GM23338 (cell line): Measurements from ENCODE around the gene ARL13A. TPM values are rescaled to one million over a fixed set of nuclear protein-coding genes. Genes with fewer than 3 reads are reported as not detected.
"Not testable (repeated sequence)": the region's sequence is repeated elsewhere in the genome, so short reads cannot be mapped to it uniquely, and the experiment has no call there.

ENCODE experiments used
- ATAC-seq: fragments of 200-7000 bp; cut with Tn5 transposase; 3 replicates; pipeline ENCODE4 v1.9.1; 2020
- DNase-seq: peaks from one replicate; pipeline ENCODE4 v3.0.0-alpha.2; 2015; ENCODE audit warnings: low spot score
- H2AFZ ChIP-seq: fragments of 200-600 bp; sonication (generic); 2 replicates; pipeline ENCODE4 v1.8.0; 2016; ENCODE audit warnings: antibody characterized with exemption, mild to moderate bottlenecking, moderate library complexity
- H3F3A ChIP-seq: fragments of 200-600 bp; sonication (generic); replicated peaks from 2 replicates; pipeline ENCODE4 v1.8.0; 2017; ENCODE audit warnings: antibody characterized with exemption, mixed run types, low read depth
- H3K27ac ChIP-seq: fragments of 200-600 bp; sonication (generic); 2 replicates; pipeline ENCODE4 v1.6.1; 2016; ENCODE audit warnings: low read depth
- H3K27me3 ChIP-seq: fragments of 200-600 bp; sonication (generic); 2 replicates; pipeline ENCODE4 v1.8.0; 2016; ENCODE audit warnings: mild to moderate bottlenecking, mixed run types, moderate library complexity; ENCODE audit not compliant: insufficient read depth
- H3K36me3 ChIP-seq: fragments of 200-600 bp; sonication (generic); 2 replicates; pipeline ENCODE4 v1.8.0; 2016; ENCODE audit warnings: mild to moderate bottlenecking; ENCODE audit not compliant: insufficient read depth
- H3K4me1 ChIP-seq: fragments of 200-600 bp; sonication (generic); 2 replicates; pipeline ENCODE4 v1.8.0; 2016; ENCODE audit warnings: mild to moderate bottlenecking, moderate library complexity; ENCODE audit not compliant: insufficient read depth
- H3K4me2 ChIP-seq: fragments of 200-600 bp; sonication (generic); 2 replicates; pipeline ENCODE4 v1.7.1; 2017; ENCODE audit warnings: mixed run types
- H3K4me3 ChIP-seq: fragments of 200-600 bp; sonication (generic); 2 replicates; pipeline ENCODE4 v1.6.1; 2016; ENCODE audit warnings: mixed run types
- H3K79me2 ChIP-seq: fragments of 200-600 bp; sonication (generic); replicated peaks from 2 replicates; pipeline ENCODE4 v1.8.0; 2017; ENCODE audit warnings: mild to moderate bottlenecking; ENCODE audit not compliant: insufficient read depth
- H3K9me2 ChIP-seq: fragments of 200-600 bp; sonication (generic); 2 replicates; pipeline ENCODE4 v1.8.0; 2017; ENCODE audit not compliant: insufficient read depth
- H4K20me1 ChIP-seq: fragments of 200-600 bp; sonication (generic); replicated peaks from 2 replicates; pipeline ENCODE4 v1.8.0; 2017; ENCODE audit warnings: mild to moderate bottlenecking; ENCODE audit not compliant: insufficient read depth
- H3K27ac Mint-ChIP-seq: 2 replicates; pipeline ENCODE4 v1.8.0; 2020; ENCODE audit warnings: inconsistent platforms, mild to moderate bottlenecking, moderate library complexity, mixed read lengths
- H3K27me3 Mint-ChIP-seq: 3 replicates; pipeline ENCODE4 v1.8.0; 2022; ENCODE audit warnings: low read depth, mild to moderate bottlenecking, moderate library complexity, mixed read lengths, inconsistent platforms; ENCODE audit not compliant: insufficient read depth, poor library complexity
- H3K36me3 Mint-ChIP-seq: 3 replicates; pipeline ENCODE4 v1.8.0; 2021; ENCODE audit warnings: low read depth, mild to moderate bottlenecking, inconsistent platforms, moderate library complexity, mixed read lengths
- H3K4me1 Mint-ChIP-seq: 3 replicates; pipeline ENCODE4 v1.8.0; 2020; ENCODE audit warnings: mild to moderate bottlenecking, inconsistent platforms, mixed read lengths
- H3K4me3 Mint-ChIP-seq: 3 replicates; pipeline ENCODE4 v1.8.0; 2021; ENCODE audit warnings: moderate library complexity, mild to moderate bottlenecking, inconsistent platforms, mixed read lengths
- H3K9me3 Mint-ChIP-seq: 3 replicates; pipeline ENCODE4 v1.8.0; 2020; ENCODE audit warnings: moderate library complexity, mild to moderate bottlenecking, inconsistent platforms, mixed read lengths
- EZH2phosphoT487 ChIP-seq: fragments of 200-600 bp; sonication (generic); IDR thresholded peaks from one replicate; pipeline ENCODE4 v1.8.1; 2018; ENCODE audit warnings: antibody characterized with exemption; ENCODE audit not compliant: unreplicated experiment
- NANOG ChIP-seq: IDR thresholded peaks from 2 replicates; pipeline ENCODE4 v1.6.1; 2016; ENCODE audit warnings: antibody characterized with exemption, borderline replicate concordance
- POLR2AphosphoS5 ChIP-seq: IDR thresholded peaks from 2 replicates; pipeline ENCODE4 v1.6.1; 2016; ENCODE audit warnings: antibody characterized with exemption, low read depth
- STAT1 ChIP-seq: IDR thresholded peaks from one replicate; pipeline ENCODE4 v1.6.1; 2016; ENCODE audit warnings: antibody characterized with exemption; ENCODE audit not compliant: unreplicated experiment
- ZNF114 ChIP-seq: fragments of 250-450 bp; sonication (Bioruptor Pico); IDR thresholded peaks from 2 replicates; pipeline ENCODE4 v1.5.0; 2020; ENCODE audit warnings: mild to moderate bottlenecking, moderate library complexity
- ZNF331 ChIP-seq: fragments of 250-450 bp; sonication (Bioruptor Pico); IDR thresholded peaks from 2 replicates; pipeline ENCODE4 v1.5.0; 2020; ENCODE audit warnings: low read depth, mild to moderate bottlenecking, moderate library complexity
- polyA plus RNA-seq: library from polyadenylated mRNA; unstranded; fragments of >200 nt; fragmentation: Nextera tagmentation; extraction: Ambion mirVana; gene quantifications from 2 replicates; pipeline ENCODE4 v1.2.1, GENCODE V29; 2016
- total RNA-seq: library from RNA; depleted of rRNA; stranded (reverse); fragments of >200 nt; shearing (Covaris generic); gene quantifications from 2 replicates; pipeline ENCODE4 v1.2.3, GENCODE V29; 2014
- TF ChIP-seq, protein P1 (sequence below): IDR thresholded peaks from one replicate; pipeline ENCODE4 v1.6.1; 2018; ENCODE audit warnings: antibody characterized with exemption; ENCODE audit not compliant: unreplicated experiment

ARL13A gene
- total and polyA plus RNA-seq, 2 experiments from 2014 or later, result not detected

DNA sequence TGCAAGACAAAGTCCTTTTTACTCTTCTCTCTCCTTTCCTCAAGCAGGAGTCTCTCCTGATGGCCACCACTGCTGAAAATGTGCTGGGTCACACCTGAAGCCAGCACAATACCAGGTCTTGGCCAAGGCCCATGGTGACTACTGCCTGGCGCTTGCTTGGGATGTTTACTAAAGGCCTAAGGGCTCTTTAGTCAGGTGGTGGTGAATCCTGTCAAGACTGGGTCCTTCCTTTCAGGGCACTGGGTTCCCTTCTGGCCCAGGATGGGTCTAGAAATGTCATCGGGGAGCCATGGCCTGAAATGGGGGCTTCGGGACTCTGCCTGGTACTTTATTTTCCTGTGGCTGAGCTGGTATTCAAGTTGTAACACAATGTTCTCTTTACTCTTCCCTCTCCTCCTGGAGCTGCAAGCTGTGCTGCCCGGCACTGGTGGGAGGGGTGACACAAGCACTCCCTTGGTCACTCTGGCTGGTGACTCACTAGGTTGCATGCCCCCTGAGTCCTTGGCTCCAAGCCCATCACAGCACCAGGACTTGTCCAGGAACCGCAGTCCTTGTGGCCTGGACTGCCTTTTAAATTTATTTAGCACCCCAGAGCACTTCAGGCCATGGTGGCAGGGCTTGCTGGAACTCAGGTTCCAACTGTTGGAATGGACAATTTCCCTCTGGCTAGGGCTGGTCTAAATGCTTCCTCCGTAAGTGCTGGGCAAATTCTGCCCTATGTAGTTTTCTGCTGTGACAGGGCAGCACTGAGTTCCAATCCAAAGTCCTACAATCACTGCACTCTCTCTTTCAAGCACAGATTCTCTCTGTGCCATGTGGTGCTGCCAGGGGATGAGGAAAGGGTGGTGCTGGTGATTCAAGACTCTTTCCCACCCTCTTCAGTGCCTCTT lies 11.3 kb downstream of the ARL13A start:
- no peak overlapping the region for H3K4me3 ChIP-seq
- H3K9me2 ChIP-seq, result no peaks in the 10 kb centered on the region
- H3K79me2 ChIP-seq, result no peaks in the 10 kb centered on the region
- no peak for ATAC-seq
- H3K4me2 ChIP-seq, result no peak overlapping the region
- no peak overlapping the region for H3K27ac ChIP-seq
- no peaks in the 10 kb centered on the region for H3K36me3 ChIP-seq
- Mint-ChIP-seq H3K36me3 (no peaks in the 10 kb centered on the region; the same call in 2 of the 3 replicates), H3K4me1 (no peaks in the 10 kb centered on the region), H3K27ac (no peak overlapping the region), H3K4me3 (no peak overlapping the region), H3K9me3 (no peaks in the 10 kb centered on the region), H3K27me3 (no peaks in the 10 kb centered on the region)
- H2AFZ ChIP-seq, result no peak overlapping the region
- no peaks in the 10 kb centered on the region for H3K4me1 ChIP-seq
- H3F3A ChIP-seq, result no peaks in the 10 kb centered on the region
- H3K27me3 ChIP-seq, result no peaks in the 10 kb centered on the region
- TF ChIP-seq STAT1 (no peak), NANOG (no peak), EZH2phosphoT487 (no peak), POLR2AphosphoS5 (no peak), ZNF331 (CRISPR knock-in tag) (no peak), ZNF114 (CRISPR knock-in tag) (no peak)
- TF ChIP-seq, protein P1, sequence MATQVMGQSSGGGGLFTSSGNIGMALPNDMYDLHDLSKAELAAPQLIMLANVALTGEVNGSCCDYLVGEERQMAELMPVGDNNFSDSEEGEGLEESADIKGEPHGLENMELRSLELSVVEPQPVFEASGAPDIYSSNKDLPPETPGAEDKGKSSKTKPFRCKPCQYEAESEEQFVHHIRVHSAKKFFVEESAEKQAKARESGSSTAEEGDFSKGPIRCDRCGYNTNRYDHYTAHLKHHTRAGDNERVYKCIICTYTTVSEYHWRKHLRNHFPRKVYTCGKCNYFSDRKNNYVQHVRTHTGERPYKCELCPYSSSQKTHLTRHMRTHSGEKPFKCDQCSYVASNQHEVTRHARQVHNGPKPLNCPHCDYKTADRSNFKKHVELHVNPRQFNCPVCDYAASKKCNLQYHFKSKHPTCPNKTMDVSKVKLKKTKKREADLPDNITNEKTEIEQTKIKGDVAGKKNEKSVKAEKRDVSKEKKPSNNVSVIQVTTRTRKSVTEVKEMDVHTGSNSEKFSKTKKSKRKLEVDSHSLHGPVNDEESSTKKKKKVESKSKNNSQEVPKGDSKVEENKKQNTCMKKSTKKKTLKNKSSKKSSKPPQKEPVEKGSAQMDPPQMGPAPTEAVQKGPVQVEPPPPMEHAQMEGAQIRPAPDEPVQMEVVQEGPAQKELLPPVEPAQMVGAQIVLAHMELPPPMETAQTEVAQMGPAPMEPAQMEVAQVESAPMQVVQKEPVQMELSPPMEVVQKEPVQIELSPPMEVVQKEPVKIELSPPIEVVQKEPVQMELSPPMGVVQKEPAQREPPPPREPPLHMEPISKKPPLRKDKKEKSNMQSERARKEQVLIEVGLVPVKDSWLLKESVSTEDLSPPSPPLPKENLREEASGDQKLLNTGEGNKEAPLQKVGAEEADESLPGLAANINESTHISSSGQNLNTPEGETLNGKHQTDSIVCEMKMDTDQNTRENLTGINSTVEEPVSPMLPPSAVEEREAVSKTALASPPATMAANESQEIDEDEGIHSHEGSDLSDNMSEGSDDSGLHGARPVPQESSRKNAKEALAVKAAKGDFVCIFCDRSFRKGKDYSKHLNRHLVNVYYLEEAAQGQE, result no peak
- DNase-seq, result no peak
- no peaks in the 10 kb centered on the region for H4K20me1 ChIP-seq

DNA sequence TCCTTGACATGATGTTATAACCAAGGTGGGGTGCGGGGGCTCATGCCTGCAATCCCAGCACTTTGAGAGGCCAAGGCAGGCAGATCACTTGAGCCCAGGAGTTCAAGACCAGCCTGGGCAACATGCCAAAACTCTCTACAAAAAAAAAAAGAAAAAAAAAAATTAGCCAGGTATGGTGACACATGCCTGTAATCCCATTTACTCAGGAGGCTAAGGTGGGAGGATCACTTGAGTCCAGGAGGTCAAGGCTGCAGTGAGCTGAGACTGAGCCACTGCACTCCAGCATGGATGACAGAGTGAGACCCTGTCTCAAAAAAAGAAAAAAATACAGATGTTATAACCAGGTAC lies 12.0 kb downstream of the ARL13A start:
- H3K27ac ChIP-seq, H3K27me3 Mint-ChIP-seq, H3K9me2 ChIP-seq, H3K27ac Mint-ChIP-seq, H3K4me2 ChIP-seq, H3K79me2 ChIP-seq, H2AFZ ChIP-seq, H4K20me1 ChIP-seq, H3K27me3 ChIP-seq, H3F3A ChIP-seq, H3K4me1 ChIP-seq, H3K4me1 Mint-ChIP-seq, H3K4me3 ChIP-seq, H3K4me3 Mint-ChIP-seq, ATAC-seq, H3K36me3 ChIP-seq, H3K36me3 Mint-ChIP-seq, DNase-seq, H3K9me3 Mint-ChIP-seq: not testable (repeated sequence)
